ENCODE data around the gene GABBR2. TPM values are rescaled to one million over a fixed set of nuclear protein-coding genes. Genes with fewer than 3 reads are reported as not detected.

The GABBR2 gene
- total RNA-seq, 2 donors from 2014 or later: not detected

GRCh38 chr9:98367371-98367900, 341.3 kb downstream of the GABBR2 start:
- no peak overlapping the region for H3K27ac ChIP-seq
- ATAC-seq (no peak), DNase-seq (no peak)
- H3K36me3 ChIP-seq (replicated peaks in 1 of 2; ENCODE audit: insufficient read depth in 1 of 2, low read depth in 2 of 2): no peaks in the 10 kb centered on the region
- TF ChIP-seq CTCF (IDR thresholded peaks at IDR 0.05): no peak
- no peak for TF ChIP-seq POLR2A (IDR thresholded peaks at IDR 0.05)
- intact Hi-C loops (cut with DNase I): no loop called here
- H3K4me1 ChIP-seq: peaks cover 8% of the 10 kb centered on the region
- no peaks in the 10 kb centered on the region for H3K27me3 ChIP-seq
- H3K4me3 ChIP-seq: no peak overlapping the region
- WGBS, 2 donors: 88 to 89% methylated on average over 5 of the region's 5 CpGs
- H3K9me3 ChIP-seq: no peaks in the 10 kb centered on the region

DNA sequence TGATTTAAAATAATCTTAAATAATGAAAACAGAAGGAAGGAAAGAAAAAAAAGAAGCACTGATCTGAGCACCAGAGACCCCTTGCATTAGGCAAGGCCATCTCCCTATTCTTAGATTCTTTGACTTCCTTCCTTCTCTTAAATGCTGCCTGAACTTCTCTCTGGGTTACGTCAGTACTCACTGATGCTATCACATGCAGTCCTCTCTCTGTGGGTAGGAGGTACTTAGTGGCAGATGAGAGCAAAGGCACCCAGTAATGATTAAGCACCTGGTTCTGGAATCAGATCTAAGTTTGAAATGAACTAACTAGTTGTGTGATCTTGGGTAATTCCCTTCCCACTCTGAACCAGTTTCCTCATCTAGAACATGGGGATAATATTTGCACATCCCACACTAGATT, 343.0 kb downstream of the GABBR2 start:
- WGBS, 2 donors: 69 to 89% methylated on average over 1 of the region's 1 CpG
- no peaks in the 10 kb centered on the region for H3K9me3 ChIP-seq
- intact Hi-C loops (cut with DNase I): no loop called here
- H3K4me3 ChIP-seq: no peak overlapping the region
- H3K27ac ChIP-seq: no peak overlapping the region
- ATAC-seq (no peak), DNase-seq (no peak)
- TF ChIP-seq CTCF (IDR thresholded peaks at IDR 0.05) (no peak), POLR2A (IDR thresholded peaks at IDR 0.05) (no peak)
- peaks cover 4% of the 10 kb centered on the region for H3K4me1 ChIP-seq
- H3K27me3 ChIP-seq: no peaks in the 10 kb centered on the region
- H3K36me3 ChIP-seq (replicated peaks in 1 of 2; ENCODE audit: insufficient read depth in 1 of 2, low read depth in 2 of 2): no peaks in the 10 kb centered on the region

DNA sequence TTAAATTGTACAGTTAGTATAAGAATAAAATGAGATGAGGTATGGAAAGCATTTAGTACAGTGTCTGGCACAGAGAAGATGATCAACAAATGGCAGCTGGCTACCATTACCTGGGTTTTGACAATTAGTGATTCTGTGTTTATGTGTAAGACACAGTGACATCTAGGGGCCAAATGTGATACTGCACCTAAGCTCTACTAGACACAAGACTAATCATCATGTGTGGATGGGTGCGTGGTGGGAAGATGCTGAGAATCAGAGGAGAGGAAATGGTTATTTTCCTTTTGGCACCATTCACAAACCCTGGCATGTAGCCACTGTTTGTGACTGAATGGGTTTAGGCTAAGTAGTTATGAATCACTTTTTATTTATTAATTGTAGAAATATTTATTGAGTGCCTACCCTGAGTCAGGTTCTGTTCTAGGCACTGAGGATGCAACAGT, 343.5 kb downstream of the GABBR2 start:
- TF ChIP-seq POLR2A (IDR thresholded peaks at IDR 0.05): no peak
- TF ChIP-seq CTCF (IDR thresholded peaks at IDR 0.05): peak in 3 of 7 experiments; percentile 15 to 23 (median 19)

GRCh38 chr9:98364086-98364485, 344.6 kb downstream of the GABBR2 start:
- intact Hi-C loops (cut with DNase I): no loop called here
- Histone ChIP-seq H3K27ac (no peak overlapping the region), H3K27me3 (no peaks in the 10 kb centered on the region), H3K36me3 (replicated peaks in 1 of 2; ENCODE audit: insufficient read depth in 1 of 2, low read depth in 2 of 2) (no peaks in the 10 kb centered on the region), H3K4me3 (no peak overlapping the region), H3K9me3 (no peaks in the 10 kb centered on the region), H3K4me1 (peaks cover 4% of the 10 kb centered on the region)
- ATAC-seq (no peak), DNase-seq (no peak)
- TF ChIP-seq POLR2A (IDR thresholded peaks at IDR 0.05) (no peak), CTCF (IDR thresholded peaks at IDR 0.05) (no peak)
- 59 to 68% methylated on average over 4 of the region's 4 CpGs for WGBS, 2 donors

More for the DNA sequence above, 343.5 kb downstream of the GABBR2 start:
- intact Hi-C loops (cut with DNase I): no loop called here
- Histone ChIP-seq H3K36me3 (replicated peaks in 1 of 2; ENCODE audit: insufficient read depth in 1 of 2, low read depth in 2 of 2) (no peaks in the 10 kb centered on the region), H3K9me3 (no peaks in the 10 kb centered on the region), H3K27me3 (no peaks in the 10 kb centered on the region), H3K4me1 (peaks cover 4% of the 10 kb centered on the region), H3K27ac (no peak overlapping the region), H3K4me3 (no peak overlapping the region)
- ATAC-seq (no peak), DNase-seq (no peak)
- 90 to 93% methylated on average over 1 of the region's 1 CpG for WGBS, 2 donors

DNA sequence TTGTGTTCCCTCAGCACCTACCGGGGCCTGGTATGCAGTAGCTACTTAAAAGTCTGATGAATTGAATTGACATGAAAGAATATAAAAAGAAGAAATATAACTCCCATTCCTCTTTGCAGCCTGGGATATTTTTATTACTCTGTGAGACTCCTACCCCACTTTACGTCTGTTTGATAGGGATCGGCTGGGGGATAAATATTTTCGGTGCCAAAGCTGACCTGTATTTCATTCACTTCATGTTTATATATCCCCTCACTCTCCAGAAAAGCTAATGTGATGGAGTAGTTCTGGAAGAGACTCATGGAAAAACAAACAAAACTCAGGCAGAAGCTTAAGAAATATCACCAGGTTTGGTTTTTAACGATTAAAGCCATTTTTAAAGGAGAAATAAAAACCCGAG, 345.1 kb downstream of the GABBR2 start:
- WGBS, 2 donors: 26 to 34% methylated on average over 6 of the region's 6 CpGs
- DNase-seq: no peak
- no peaks in the 10 kb centered on the region for H3K36me3 ChIP-seq (replicated peaks in 1 of 2; ENCODE audit: insufficient read depth in 1 of 2, low read depth in 2 of 2)
- no peak overlapping the region for H3K4me3 ChIP-seq
- no peak overlapping the region for H3K27ac ChIP-seq
- intact Hi-C loops (cut with DNase I): no loop called here
- H3K9me3 ChIP-seq: no peaks in the 10 kb centered on the region
- TF ChIP-seq POLR2A (IDR thresholded peaks at IDR 0.05) (no peak), CTCF (IDR thresholded peaks at IDR 0.05) (no peak)
- H3K27me3 ChIP-seq: no peaks in the 10 kb centered on the region
- H3K4me1 ChIP-seq: peaks cover 4% of the 10 kb centered on the region
- no peak for ATAC-seq
